Measurements from ENCODE around the gene ALPL. TPM values are rescaled to one million over a fixed set of nuclear protein-coding genes. Genes with fewer than 3 reads are reported as not detected.
A peak's percentile ranks its signal among the peaks of the same experiment; 100 is the strongest.

ALPL gene
- polyA plus RNA-seq, 6 donors from 2014 or later = 0.53 to 1.8 (median 0.66) TPM; not detected in 2

GRCh38 chr1:21610027-21610426 is 100.8 kb downstream of the ALPL start:
- Mint-ChIP-seq H3K9me3 (peaks cover 0 to 7% (median 0%) of the 10 kb centered on the region in 7 donors), H3K4me3 (no peak overlapping the region), H3K27ac (peak overlapping the region in 1 of 6 donors; percentile 48), H3K36me3 (no peaks in the 10 kb centered on the region), H3K27me3 (peaks cover 6 to 28% (median 26%) of the 10 kb centered on the region in 3 donors), H3K4me1 (peaks cover 12 to 20% (median 12%) of the 10 kb centered on the region in 3 donors)
- DNase-seq = no peak
- no peak for ATAC-seq (ENCODE audit: low read depth in 2 of 2)

DNA sequence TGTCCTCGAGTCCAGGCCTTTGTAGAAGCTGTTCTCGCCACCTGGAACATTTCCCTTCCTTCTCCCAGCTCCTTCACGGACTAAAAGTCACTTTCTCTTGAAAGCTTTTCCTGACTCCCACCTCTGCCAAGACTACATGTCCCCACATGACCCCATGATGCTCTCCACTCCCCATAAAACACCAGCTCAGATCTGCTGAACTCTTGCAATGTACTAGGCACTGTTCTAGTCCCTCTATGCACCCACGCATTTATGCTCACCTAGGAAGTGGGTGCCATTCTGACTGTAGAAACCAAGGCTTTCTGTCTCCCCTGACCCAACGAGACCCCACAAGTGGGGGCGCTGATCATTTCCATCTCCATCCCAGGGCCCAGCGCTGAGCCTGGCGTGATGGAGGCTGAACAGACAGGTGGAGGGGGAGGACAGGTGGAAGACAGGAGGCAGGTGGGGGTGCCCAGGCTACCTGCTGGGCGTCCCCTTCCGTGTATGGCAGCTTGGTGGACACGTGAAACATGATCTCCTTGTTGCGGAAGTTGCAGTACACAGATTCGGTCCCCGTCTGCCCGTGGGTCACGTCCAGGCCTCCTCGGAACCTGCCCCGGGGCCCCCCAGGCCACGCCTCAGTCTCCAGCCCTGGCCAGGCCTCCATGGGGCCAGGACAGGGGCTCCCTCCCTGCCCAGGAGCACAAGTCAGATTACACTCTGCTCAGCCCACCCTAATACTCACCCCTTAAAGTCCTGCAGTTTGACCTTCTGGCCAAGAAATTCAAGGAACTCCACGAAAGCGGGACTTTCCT is 102.0 kb downstream of the ALPL start:
- H3K4me3 Mint-ChIP-seq = no peak overlapping the region
- H3K27ac Mint-ChIP-seq = no peak overlapping the region
- H3K36me3 Mint-ChIP-seq = no peaks in the 10 kb centered on the region
- no peak for ATAC-seq (ENCODE audit: low read depth in 2 of 2)
- peaks cover 9 to 21% (median 20%) of the 10 kb centered on the region in 3 donors for H3K27me3 Mint-ChIP-seq
- H3K9me3 Mint-ChIP-seq = peaks cover 0 to 7% (median 0%) of the 10 kb centered on the region in 7 donors
- H3K4me1 Mint-ChIP-seq = peaks cover 12 to 20% (median 12%) of the 10 kb centered on the region in 3 donors
- no peak for DNase-seq

- Mint-ChIP-seq H3K36me3 (no peaks in the 10 kb centered on the region), H3K27ac (no peak overlapping the region), H3K4me1 (peaks cover 12 to 14% (median 12%) of the 10 kb centered on the region in 3 donors), H3K9me3 (peaks cover 0 to 7% (median 0%) of the 10 kb centered on the region in 7 donors), H3K4me3 (no peak overlapping the region), H3K27me3 (peaks cover 11 to 20% (median 19%) of the 10 kb centered on the region in 3 donors)
- ATAC-seq (ENCODE audit: low read depth in 2 of 2) (no peak), DNase-seq (no peak)
Observed at GRCh38 chr1:21612057-21612456, 102.8 kb downstream of the ALPL start.

- Mint-ChIP-seq H3K36me3 (no peaks in the 10 kb centered on the region), H3K9me3 (no peaks in the 10 kb centered on the region), H3K4me3 (no peak overlapping the region), H3K27me3 (peaks cover 7 to 10% (median 9%) of the 10 kb centered on the region in 3 donors), H3K27ac (peak overlapping the region in 1 of 6 donors; percentile 20), H3K4me1 (peaks cover 0 to 3% (median 1%) of the 10 kb centered on the region in 3 donors)
- DNase-seq (no peak), ATAC-seq (ENCODE audit: low read depth in 2 of 2) (no peak)
Observed at GRCh38 chr1:21613072-21613867, 104.0 kb downstream of the ALPL start.

- no peaks in the 10 kb centered on the region for H3K9me3 Mint-ChIP-seq
- no peak for DNase-seq
- H3K27me3 Mint-ChIP-seq = peaks cover 11 to 21% (median 14%) of the 10 kb centered on the region in 3 donors
- peak overlapping the region in 1 of 6 donors; percentile 74 for H3K27ac Mint-ChIP-seq
- H3K36me3 Mint-ChIP-seq = no peaks in the 10 kb centered on the region
- no peaks in the 10 kb centered on the region for H3K4me1 Mint-ChIP-seq
- ATAC-seq (ENCODE audit: low read depth in 2 of 2) = no peak
- H3K4me3 Mint-ChIP-seq = no peak overlapping the region
Observed at GRCh38 chr1:21614419-21615115, 105.3 kb downstream of the ALPL start.

- Mint-ChIP-seq H3K4me1 (peaks cover 0 to 3% (median 1%) of the 10 kb centered on the region in 3 donors), H3K27ac (no peak overlapping the region), H3K27me3 (peaks cover 19 to 36% (median 31%) of the 10 kb centered on the region in 3 donors), H3K36me3 (no peaks in the 10 kb centered on the region), H3K9me3 (no peaks in the 10 kb centered on the region), H3K4me3 (no peak overlapping the region)
- ATAC-seq (ENCODE audit: low read depth in 2 of 2) (no peak), DNase-seq (no peak)
Observed at GRCh38 chr1:21616372-21616771, 107.1 kb downstream of the ALPL start.

DNA sequence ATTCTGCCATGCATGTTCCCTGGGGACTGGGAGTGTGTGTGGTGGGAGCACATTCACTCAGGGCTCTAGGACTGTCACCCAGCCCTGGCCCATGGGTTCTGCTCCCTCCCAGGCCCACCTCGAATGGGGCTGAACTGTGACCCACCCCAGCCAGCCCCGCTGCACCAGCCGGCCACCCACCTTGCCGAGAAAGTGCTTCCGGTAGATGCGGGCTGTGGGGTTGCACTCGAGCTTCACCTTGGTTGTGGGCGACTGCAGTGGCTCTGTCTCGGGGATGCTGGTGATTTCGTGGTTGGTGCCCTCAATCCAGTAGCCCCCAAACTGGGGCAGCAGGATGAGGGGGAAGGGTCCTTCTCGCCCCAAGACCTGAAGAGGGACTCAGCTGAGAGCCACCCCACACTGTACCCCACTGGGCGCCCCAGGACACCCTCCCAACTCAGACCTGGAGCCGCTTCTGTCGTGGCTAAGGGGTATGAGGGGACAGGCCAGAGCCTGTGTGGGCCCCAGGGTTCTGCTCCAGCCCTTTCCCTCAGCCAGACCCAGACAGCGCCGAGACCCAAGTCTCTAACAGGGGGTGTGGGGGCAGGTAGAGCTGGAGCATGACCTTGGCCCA is 108.0 kb downstream of the ALPL start:
- no peak for ATAC-seq (ENCODE audit: low read depth in 2 of 2)
- no peak overlapping the region for H3K27ac Mint-ChIP-seq

DNA sequence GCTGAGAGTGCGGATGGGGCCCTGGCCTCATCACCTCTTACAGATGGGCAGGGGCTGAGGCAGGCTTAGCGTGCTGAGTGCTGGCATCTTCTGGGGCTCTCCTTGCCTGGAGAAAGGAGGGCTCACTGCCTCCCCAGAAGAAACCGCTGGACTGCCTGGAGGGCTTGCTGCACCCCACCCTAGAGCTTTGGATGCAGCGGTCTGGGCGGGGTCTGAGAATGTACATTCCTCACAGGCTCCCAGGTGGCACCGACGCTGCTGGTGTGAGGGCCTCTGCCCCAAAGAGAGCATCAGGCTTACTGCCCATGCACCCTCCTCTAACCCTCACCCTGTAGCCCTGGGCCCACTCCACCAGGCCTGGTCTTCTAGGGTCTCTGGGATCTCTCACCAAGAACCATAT is 108.8 kb downstream of the ALPL start:
- DNase-seq (no peak), ATAC-seq (ENCODE audit: low read depth in 2 of 2) (no peak)
- Mint-ChIP-seq H3K27ac (peak overlapping the region in 1 of 6 donors; percentile 26), H3K4me3 (no peak overlapping the region), H3K9me3 (no peaks in the 10 kb centered on the region), H3K27me3 (peaks cover 29 to 43% (median 43%) of the 10 kb centered on the region in 3 donors), H3K4me1 (peaks cover 4 to 10% (median 6%) of the 10 kb centered on the region in 3 donors), H3K36me3 (no peaks in the 10 kb centered on the region)

More for the DNA sequence above, 108.0 kb downstream of the ALPL start:
- Mint-ChIP-seq H3K4me1 (peaks cover 0 to 6% (median 3%) of the 10 kb centered on the region in 3 donors), H3K36me3 (no peaks in the 10 kb centered on the region), H3K27me3 (peaks cover 23 to 40% (median 36%) of the 10 kb centered on the region in 3 donors), H3K9me3 (no peaks in the 10 kb centered on the region), H3K4me3 (no peak overlapping the region)
- no peak for DNase-seq

GRCh38 chr1:21618561-21619374 is 109.5 kb downstream of the ALPL start:
- ATAC-seq (ENCODE audit: low read depth in 2 of 2) = no peak
- no peak overlapping the region for H3K27ac Mint-ChIP-seq

DNA sequence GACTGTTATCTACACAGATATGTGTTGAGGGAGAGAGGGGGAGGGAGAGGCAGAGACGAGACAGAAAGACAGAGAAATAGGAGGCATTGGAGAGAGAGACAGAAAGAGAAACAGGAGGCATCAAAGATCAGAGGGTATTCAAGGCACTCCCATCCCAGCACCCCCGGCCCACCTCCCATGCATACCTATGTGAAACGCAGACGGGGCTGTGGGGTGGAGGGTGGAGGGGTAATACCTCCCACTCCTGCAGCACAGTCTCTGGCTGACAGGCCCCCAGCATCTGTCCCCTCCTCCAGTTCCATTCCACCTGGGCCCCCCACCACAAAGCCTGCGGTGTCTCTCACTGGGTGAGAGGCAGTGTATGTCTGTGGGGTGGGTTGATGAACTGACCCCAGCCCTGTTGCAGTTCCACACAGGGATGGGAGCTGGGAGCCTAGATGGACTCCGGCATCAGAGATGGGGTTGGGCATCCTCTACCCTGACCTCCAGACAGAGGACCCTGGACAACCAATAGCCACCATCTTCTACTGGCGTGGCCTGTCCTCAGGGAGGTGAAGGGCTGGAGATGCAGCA is 110.2 kb downstream of the ALPL start:
- Mint-ChIP-seq H3K9me3 (no peaks in the 10 kb centered on the region), H3K36me3 (no peaks in the 10 kb centered on the region), H3K4me1 (peaks cover 4 to 10% (median 6%) of the 10 kb centered on the region in 3 donors), H3K27me3 (peaks cover 37 to 57% (median 49%) of the 10 kb centered on the region in 3 donors), H3K4me3 (no peak overlapping the region), H3K27ac (no peak overlapping the region)
- ATAC-seq (ENCODE audit: low read depth in 2 of 2) = no peak
- DNase-seq = no peak

More at GRCh38 chr1:21618561-21619374, 109.5 kb downstream of the ALPL start:
- H3K4me1 Mint-ChIP-seq = peaks cover 4 to 10% (median 6%) of the 10 kb centered on the region in 3 donors
- DNase-seq = no peak
- no peaks in the 10 kb centered on the region for H3K9me3 Mint-ChIP-seq
- no peaks in the 10 kb centered on the region for H3K36me3 Mint-ChIP-seq
- no peak overlapping the region for H3K4me3 Mint-ChIP-seq
- H3K27me3 Mint-ChIP-seq = peaks cover 33 to 50% (median 46%) of the 10 kb centered on the region in 3 donors

GRCh38 chr1:21620011-21620410 is 110.8 kb downstream of the ALPL start:
- Mint-ChIP-seq H3K4me3 (no peak overlapping the region), H3K9me3 (no peaks in the 10 kb centered on the region), H3K36me3 (no peaks in the 10 kb centered on the region), H3K4me1 (peaks cover 4 to 10% (median 6%) of the 10 kb centered on the region in 3 donors), H3K27ac (no peak overlapping the region), H3K27me3 (peaks cover 37 to 62% (median 49%) of the 10 kb centered on the region in 3 donors)
- no peak for DNase-seq
- ATAC-seq (ENCODE audit: low read depth in 2 of 2) = no peak

DNA sequence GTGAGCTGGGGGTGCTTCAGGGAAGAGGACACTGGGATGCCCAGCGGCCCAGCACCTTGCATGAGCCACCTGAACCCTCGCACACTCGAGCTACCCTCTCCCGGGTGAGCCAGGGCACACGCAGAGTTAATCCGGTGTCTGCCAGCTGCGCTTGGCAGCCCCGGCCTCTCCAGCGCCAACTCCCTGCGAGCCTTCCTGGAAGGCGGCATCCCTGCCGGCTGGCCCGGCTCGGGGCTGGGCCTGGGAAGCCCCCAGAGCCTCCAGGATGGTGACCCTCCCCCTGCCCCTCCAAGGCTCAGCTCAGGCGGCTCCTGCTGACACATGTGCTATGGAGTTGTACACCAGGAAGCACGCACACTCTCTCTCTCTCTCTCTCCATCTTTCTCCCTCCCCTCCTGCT is 111.3 kb downstream of the ALPL start:
- Mint-ChIP-seq H3K36me3 (no peaks in the 10 kb centered on the region), H3K27me3 (peaks cover 41 to 67% (median 49%) of the 10 kb centered on the region in 3 donors), H3K4me1 (peaks cover 4 to 10% (median 6%) of the 10 kb centered on the region in 3 donors), H3K4me3 (no peak overlapping the region), H3K27ac (no peak overlapping the region), H3K9me3 (no peaks in the 10 kb centered on the region)
- ATAC-seq (ENCODE audit: low read depth in 2 of 2) = no peak
- no peak for DNase-seq
